Gastroesophageal sphincter (tissue), 4 donors: ENCODE results near the gene NR3C1. TPM values are rescaled to one million over a fixed set of nuclear protein-coding genes. Genes with fewer than 3 reads are reported as not detected.
A peak's percentile ranks its signal among the peaks of the same experiment; 100 is the strongest.

ENCODE experiments used
- ATAC-seq: fragments of 150-250 bp; one replicate; pipeline ENCODE4 v1.9.1; 2016; ENCODE audit warnings: mild to moderate bottlenecking, moderate library complexity
- H3K27ac ChIP-seq, 4 donors: fragments of 200-600 bp; sonication (generic) in 3 of 4; 1 replicate in 3 of 4; 2 replicates in 1 of 4; pipeline ENCODE4 v1.5.1; 2016 to 2019
- H3K27me3 ChIP-seq: fragments of 200-600 bp; sonication (generic); one replicate; pipeline ENCODE4 v1.5.1; 2019
- H3K36me3 ChIP-seq, 2 donors: fragments of 200-600 bp; sonication (generic); one replicate each; pipeline ENCODE4 v1.5.1; 2019; ENCODE audit warnings: control low read depth in 1 of 2
- H3K4me1 ChIP-seq, 3 donors: fragments of 200-600 bp; sonication (generic); 1 replicate in 2 of 3; 2 replicates in 1 of 3; pipeline ENCODE4 v1.5.1; 2016 to 2019; ENCODE audit warnings: control low read depth in 2 of 3
- H3K4me3 ChIP-seq, 2 donors: fragments of 200-600 bp; sonication (generic); one replicate each; pipeline ENCODE4 v1.5.1; 2019; ENCODE audit warnings: mild to moderate bottlenecking in 1 of 2, moderate library complexity in 1 of 2
- H3K9me3 ChIP-seq, 3 donors: fragments of 200-600 bp; sonication (generic); one replicate each; pipeline ENCODE4 v1.5.1; 2017 to 2019; ENCODE audit warnings: control low read depth in 2 of 3
- CTCF ChIP-seq, 4 experiments: fragments of 200-600 bp in 2 of 4; fragments of 450-650 bp in 2 of 4; sonication (generic) in 1 of 4; IDR thresholded peaks; one replicate each; pipeline ENCODE4 v1.5.1; 2017 to 2019; ENCODE audit warnings: antibody characterized with exemption in 4 of 4, mild to moderate bottlenecking in 2 of 4, moderate library complexity in 2 of 4
- EP300 ChIP-seq: sonication (generic); formaldehyde crosslinking; IDR thresholded peaks from one replicate; pipeline ENCODE4 v1.6.1; 2017; ENCODE audit warnings: antibody characterized with exemption, mild to moderate bottlenecking
- POLR2A ChIP-seq, 2 donors: fragments of 450-650 bp; IDR thresholded peaks; one replicate each; pipeline ENCODE4 v1.6.1; 2017; ENCODE audit warnings: antibody characterized with exemption in 2 of 2, mild to moderate bottlenecking in 2 of 2, moderate library complexity in 1 of 2
- POLR2AphosphoS5 ChIP-seq: sonication (generic); formaldehyde crosslinking; IDR thresholded peaks from one replicate; pipeline ENCODE4 v1.6.1; 2017; ENCODE audit warnings: antibody characterized with exemption
- WGBS, 2 donors: methylation state at CpG; one replicate each; pipeline ENCODE4 v1.1.5; 2018; ENCODE audit warnings: low coverage in 1 of 2; 5-methylcytosine and 5-hydroxymethylcytosine counted together
- total RNA-seq, 4 donors: library from RNA; depleted of rRNA; stranded (reverse); fragments of >200 nt; gene quantifications; one replicate each; pipeline ENCODE4 v1.1.0, GENCODE V29; 2016

Gene NR3C1
- total RNA-seq, 4 donors from 2014 or later, result 69.7 to 103 (median 85.6) TPM

- WGBS, 2 donors, result 90 to 100% methylated on average over 2 to 4 of the region's 6 CpGs
- ATAC-seq, result no peak
- Histone ChIP-seq H3K4me3 (no peak overlapping the region), H3K27ac (peak overlapping the region in 3 of 4 donors; percentile 75 to 79 (median 77)), H3K9me3 (no peaks in the 10 kb centered on the region), H3K4me1 (peaks cover 0 to 22% (median 5%) of the 10 kb centered on the region in 3 donors), H3K36me3 (no peaks in the 10 kb centered on the region), H3K27me3 (no peaks in the 10 kb centered on the region)
- TF ChIP-seq CTCF (IDR thresholded peaks at IDR 0.05), result no peak
- TF ChIP-seq POLR2A (IDR thresholded peaks at IDR 0.05), result no peak
- no peak for TF ChIP-seq POLR2AphosphoS5
- TF ChIP-seq EP300, result no peak
Measured at GRCh38 chr5:143243103-143243502, 160.4 kb downstream of the NR3C1 start.

GRCh38 chr5:143241892-143242291, 161.6 kb downstream of the NR3C1 start:
- 24 to 71% methylated on average over 1 of the region's 1 CpG for WGBS, 2 donors

DNA sequence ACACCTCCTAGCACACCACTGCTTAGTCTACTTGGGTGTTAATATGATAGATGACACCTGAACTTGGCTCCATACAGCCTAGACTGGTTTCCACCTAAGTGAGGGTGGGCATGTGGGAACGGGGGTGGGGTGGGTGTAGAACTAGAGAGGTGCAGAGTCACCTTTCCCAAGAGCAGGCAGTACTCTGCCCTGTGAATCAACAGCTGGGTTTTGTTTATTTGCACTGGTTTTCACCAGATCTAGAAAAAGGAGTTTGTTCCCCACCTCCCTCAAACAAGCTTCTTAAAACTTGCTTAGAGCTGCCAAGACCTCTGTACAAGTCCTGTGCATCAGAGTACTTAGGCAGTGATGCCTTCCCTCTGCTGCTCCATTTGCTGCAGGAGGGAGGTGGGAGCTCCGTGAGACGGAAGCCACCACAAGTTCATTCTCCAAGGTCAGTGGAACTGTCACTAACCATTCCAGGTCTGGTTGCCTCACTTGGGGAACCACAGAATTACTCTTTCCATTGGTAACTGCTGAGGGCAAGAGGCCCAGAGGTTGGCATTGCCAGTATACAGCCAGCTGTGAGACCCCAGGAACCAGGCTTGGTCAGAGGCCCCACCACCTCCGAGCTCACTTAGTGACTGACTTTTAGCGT, 163.5 kb downstream of the NR3C1 start:
- no peak for TF ChIP-seq POLR2AphosphoS5
- no peak for TF ChIP-seq EP300
- TF ChIP-seq POLR2A (IDR thresholded peaks at IDR 0.05), result no peak
- no peak for TF ChIP-seq CTCF (IDR thresholded peaks at IDR 0.05)
- ATAC-seq, result no peak
- no peaks in the 10 kb centered on the region for H3K9me3 ChIP-seq
- WGBS, 2 donors, result 33% methylated on average over 1 of the region's 5 CpGs; no CpG with 5 or more reads in 1 of the 2 donors
- no peaks in the 10 kb centered on the region for H3K27me3 ChIP-seq
- H3K4me1 ChIP-seq, result peaks cover 0 to 22% (median 5%) of the 10 kb centered on the region in 3 donors
- no peak overlapping the region for H3K4me3 ChIP-seq
- H3K27ac ChIP-seq, result no peak overlapping the region
- no peaks in the 10 kb centered on the region for H3K36me3 ChIP-seq

More at GRCh38 chr5:143241892-143242291, 161.6 kb downstream of the NR3C1 start:
- no peak for ATAC-seq
- no peak overlapping the region for H3K4me3 ChIP-seq
- no peaks in the 10 kb centered on the region for H3K27me3 ChIP-seq
- peaks cover 0 to 22% (median 5%) of the 10 kb centered on the region in 3 donors for H3K4me1 ChIP-seq
- no peaks in the 10 kb centered on the region for H3K36me3 ChIP-seq
- no peak for TF ChIP-seq POLR2A (IDR thresholded peaks at IDR 0.05)
- TF ChIP-seq CTCF (IDR thresholded peaks at IDR 0.05), result no peak
- TF ChIP-seq POLR2AphosphoS5, result no peak
- no peak for TF ChIP-seq EP300
- H3K9me3 ChIP-seq, result no peaks in the 10 kb centered on the region
- no peak overlapping the region for H3K27ac ChIP-seq

DNA sequence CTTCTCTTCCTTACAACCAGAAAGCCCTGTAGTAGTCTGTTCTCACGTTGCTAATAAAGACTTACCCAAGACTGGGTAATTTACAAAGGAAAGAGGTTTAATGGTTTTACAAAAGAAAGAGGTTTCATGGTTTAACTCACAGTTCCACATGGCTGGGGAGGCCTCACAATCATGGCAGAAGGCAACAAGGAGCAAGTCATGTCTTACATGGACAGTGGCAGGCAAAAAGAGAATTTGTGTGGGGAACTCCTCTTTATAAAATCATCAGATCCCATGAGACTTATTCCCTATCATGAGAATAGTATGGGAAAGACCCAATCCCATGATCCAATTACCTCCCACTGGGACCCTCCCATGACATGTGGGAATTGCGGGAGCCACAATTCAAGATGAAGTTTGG, 164.9 kb downstream of the NR3C1 start:
- Histone ChIP-seq H3K9me3 (no peaks in the 10 kb centered on the region), H3K4me3 (no peak overlapping the region), H3K27me3 (no peaks in the 10 kb centered on the region), H3K27ac (no peak overlapping the region), H3K4me1 (peaks cover 0 to 11% (median 3%) of the 10 kb centered on the region in 3 donors), H3K36me3 (no peaks in the 10 kb centered on the region)
- 90 to 100% methylated on average over 1 of the region's 2 CpGs for WGBS, 2 donors
- ATAC-seq, result no peak
- TF ChIP-seq POLR2A (IDR thresholded peaks at IDR 0.05), result no peak

GRCh38 chr5:143237664-143238063, 165.8 kb downstream of the NR3C1 start:
- TF ChIP-seq POLR2AphosphoS5 (no peak), EP300 (no peak)
- Histone ChIP-seq H3K4me3 (no peak overlapping the region), H3K9me3 (no peaks in the 10 kb centered on the region), H3K27ac (no peak overlapping the region), H3K27me3 (no peaks in the 10 kb centered on the region), H3K36me3 (no peaks in the 10 kb centered on the region), H3K4me1 (peaks cover 0 to 12% (median 0%) of the 10 kb centered on the region in 3 donors)
- no peak for ATAC-seq
- WGBS, 2 donors, result 96% methylated on average over 6 to 8 of the region's 10 CpGs

GRCh38 chr5:143236682-143237081, 166.8 kb downstream of the NR3C1 start:
- TF ChIP-seq EP300 (no peak), POLR2A (IDR thresholded peaks at IDR 0.05) (no peak), CTCF (IDR thresholded peaks at IDR 0.05) (no peak), POLR2AphosphoS5 (no peak)
- no peak overlapping the region for H3K4me3 ChIP-seq
- no peaks in the 10 kb centered on the region for H3K9me3 ChIP-seq
- H3K27me3 ChIP-seq, result no peaks in the 10 kb centered on the region
- peaks cover 0 to 13% (median 0%) of the 10 kb centered on the region in 3 donors for H3K4me1 ChIP-seq
- 83 to 88% methylated on average over 2 of the region's 2 CpGs for WGBS, 2 donors
- ATAC-seq, result no peak
- H3K36me3 ChIP-seq, result no peaks in the 10 kb centered on the region
- no peak overlapping the region for H3K27ac ChIP-seq
